Keratinocyte (primary cell): ENCODE results near the gene KPNA1. TPM values are rescaled to one million over a fixed set of nuclear protein-coding genes. Genes with fewer than 3 reads are reported as not detected.

Experiments used
- DNase-seq: peaks from one replicate; pipeline ENCODE4 v3.0.0-alpha.2; 2011; ENCODE audit warnings: low read depth, missing footprints, low spot score
- FAIRE-seq: peaks from 2 replicates; lab custom pipeline; 2011; peaks lifted over from hg19 to GRCh38; lab: Jason Lieb, UNC
- H2AFZ ChIP-seq: 2 replicates; pipeline ENCODE4 v1.6.0; 2012; ENCODE audit warnings: low read length, control low read depth, inconsistent platforms; ENCODE audit not compliant: control insufficient read depth
- H3K27ac ChIP-seq: 2 replicates; pipeline ENCODE4 v1.5.1; 2011; ENCODE audit warnings: low read length; ENCODE audit not compliant: control insufficient read depth, insufficient read depth
- H3K27me3 ChIP-seq: 3 replicates; pipeline ENCODE4 v1.6.0; 2011; ENCODE audit warnings: low read length; ENCODE audit not compliant: control insufficient read depth, insufficient read depth; ENCODE audit errors: extremely low read depth
- H3K36me3 ChIP-seq, 2 experiments: 2 replicates in 1 of 2; 3 replicates in 1 of 2; pipeline ENCODE4 v1.5.1; 2011; ENCODE audit warnings: low read length in 2 of 2, mild to moderate bottlenecking in 1 of 2; ENCODE audit not compliant: control insufficient read depth in 2 of 2, insufficient read depth in 2 of 2; ENCODE audit errors: extremely low read depth in 1 of 2
- H3K4me1 ChIP-seq: 3 replicates; pipeline ENCODE4 v1.5.1; 2011; ENCODE audit warnings: low read length; ENCODE audit not compliant: control insufficient read depth, insufficient read depth; ENCODE audit errors: extremely low read depth
- H3K4me2 ChIP-seq: 3 replicates; pipeline ENCODE4 v1.6.0; 2011; ENCODE audit warnings: low read depth, low read length; ENCODE audit not compliant: control insufficient read depth, insufficient read depth; ENCODE audit errors: extremely low read depth
- H3K4me3 ChIP-seq, 3 experiments: fragments of 200-600 bp in 1 of 3; sonication (generic) in 1 of 3; 2 replicates in 2 of 3; 3 replicates in 1 of 3; pipeline ENCODE4 v1.5.1; 2011 to 2016; ENCODE audit warnings: low read length in 3 of 3, mild to moderate bottlenecking in 3 of 3, control low read depth in 2 of 3, inconsistent platforms in 1 of 3, low read depth in 1 of 3, mixed read lengths in 1 of 3, mixed run types in 1 of 3, moderate library complexity in 1 of 3; ENCODE audit not compliant: control insufficient read depth in 2 of 3, insufficient read depth in 2 of 3; ENCODE audit errors: extremely low read depth in 1 of 3
- H3K79me2 ChIP-seq: 2 replicates; pipeline ENCODE4 v1.6.0; 2012; ENCODE audit warnings: low read length; ENCODE audit not compliant: control insufficient read depth, insufficient read depth
- H3K9ac ChIP-seq: 3 replicates; pipeline ENCODE4 v1.6.0; 2011; ENCODE audit warnings: low read length; ENCODE audit not compliant: control insufficient read depth, insufficient read depth; ENCODE audit errors: extremely low read depth
- H3K9me1 ChIP-seq: 3 replicates; pipeline ENCODE4 v1.6.0; 2011; ENCODE audit warnings: low read length; ENCODE audit not compliant: control insufficient read depth, insufficient read depth; ENCODE audit errors: extremely low read depth
- H3K9me3 ChIP-seq: 2 replicates; pipeline ENCODE4 v1.5.1; 2012; ENCODE audit warnings: low read depth, low read length; ENCODE audit not compliant: control insufficient read depth
- H4K20me1 ChIP-seq: 3 replicates; pipeline ENCODE4 v1.6.0; 2011; ENCODE audit warnings: low read length; ENCODE audit not compliant: control insufficient read depth, insufficient read depth; ENCODE audit errors: extremely low read depth
- EZH2 ChIP-seq: IDR thresholded peaks from one replicate; pipeline ENCODE4 v1.6.1; 2012; ENCODE audit warnings: inconsistent platforms, mild to moderate bottlenecking, low read length, moderate library complexity
- dilution Hi-C: fragments of 300-500 bp; cut with MboI; formaldehyde crosslinking; loops from one replicate; pipeline ENCODE4 v1.7.0; 2020; ENCODE audit warnings: low sequenced_read_pairs; ENCODE audit not compliant: extremely low pct_ligation_motif_present
- polyA plus RNA-seq, 5 experiments: library from polyadenylated mRNA; depleted of rRNA in 3 of 5; stranded (reverse) in 3 of 5; stranded (forward) in 1 of 5; unstranded in 1 of 5; fragments of >200 nt; gene quantifications; 1 replicate in 1 of 5; 2 replicates in 3 of 5; 3 replicates in 1 of 5; pipeline versions ENCODE4 v1.2.1 to v1.2.3, GENCODE V29; 2011 to 2012; ENCODE audit warnings: missing spikeins in 2 of 5, low read depth in 1 of 5, low replicate concordance in 1 of 5
- small RNA-seq, 3 experiments: library from RNA; depleted of rRNA; stranded (forward); fragments of <200 nt; gene quantifications; one replicate each; pipeline ENCODE3, GENCODE V24; 2012; ENCODE audit warnings: low read depth in 3 of 3, low replicate concordance in 1 of 3; ENCODE audit not compliant: insufficient read length in 3 of 3
- TF ChIP-seq, protein P1 (sequence below), 3 experiments: IDR thresholded peaks in 1 of 3; conservative IDR thresholded peaks in 1 of 3; optimal IDR thresholded peaks in 1 of 3; 2 replicates in 2 of 3; 3 replicates in 1 of 3; pipeline versions ENCODE3 to v1.5.1; 2011; ENCODE audit warnings: low read length in 3 of 3, mild to moderate bottlenecking in 3 of 3, moderate library complexity in 2 of 3, control low read depth in 1 of 3, inconsistent platforms in 1 of 3; ENCODE audit not compliant: insufficient read depth in 2 of 3; ENCODE audit errors: extremely low read depth in 1 of 3

KPNA1 gene
- polyA plus RNA-seq, 1 donor (not counting 4 experiments of a cell fraction or from before 2014, with no cell fraction given), result 66.7 TPM

DNA sequence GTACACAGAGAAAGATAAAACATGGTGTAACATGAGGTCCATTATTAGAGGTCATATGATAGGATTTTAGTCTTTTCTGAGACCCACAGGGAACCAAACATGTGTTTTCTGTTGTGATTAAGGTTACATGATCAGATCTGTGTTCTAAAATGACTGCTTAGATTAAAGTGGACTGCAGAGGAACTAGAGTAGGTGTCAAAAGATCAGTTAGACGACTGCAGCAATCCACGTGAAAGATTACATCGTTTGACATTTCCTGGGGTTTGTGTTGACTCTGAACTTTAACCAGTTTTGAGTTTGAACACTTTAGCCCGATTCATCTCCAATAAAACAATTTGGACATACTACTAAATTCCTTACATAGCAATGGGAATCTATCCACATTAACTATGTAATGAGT, 136.8 kb downstream of the KPNA1 start:
- no peaks in the 10 kb centered on the region for H3K9me1 ChIP-seq
- no peak overlapping the region for H3K9ac ChIP-seq
- DNase-seq, result no peak
- dilution Hi-C loops, result no loop called here
- no peak overlapping the region for H3K4me2 ChIP-seq
- H3K27me3 ChIP-seq, result no peaks in the 10 kb centered on the region
- peaks cover 8% of the 10 kb centered on the region for H3K4me1 ChIP-seq
- no peak overlapping the region for H3K27ac ChIP-seq
- H3K36me3 ChIP-seq, result no peaks in the 10 kb centered on the region
- no peaks in the 10 kb centered on the region for H4K20me1 ChIP-seq
- FAIRE-seq, result no peak
- H3K9me3 ChIP-seq, result no peaks in the 10 kb centered on the region
- no peak overlapping the region for H2AFZ ChIP-seq
- H3K79me2 ChIP-seq, result peaks cover 56% of the 10 kb centered on the region
- H3K4me3 ChIP-seq, result no peak overlapping the region
- no peak for TF ChIP-seq EZH2
- TF ChIP-seq, protein P1, sequence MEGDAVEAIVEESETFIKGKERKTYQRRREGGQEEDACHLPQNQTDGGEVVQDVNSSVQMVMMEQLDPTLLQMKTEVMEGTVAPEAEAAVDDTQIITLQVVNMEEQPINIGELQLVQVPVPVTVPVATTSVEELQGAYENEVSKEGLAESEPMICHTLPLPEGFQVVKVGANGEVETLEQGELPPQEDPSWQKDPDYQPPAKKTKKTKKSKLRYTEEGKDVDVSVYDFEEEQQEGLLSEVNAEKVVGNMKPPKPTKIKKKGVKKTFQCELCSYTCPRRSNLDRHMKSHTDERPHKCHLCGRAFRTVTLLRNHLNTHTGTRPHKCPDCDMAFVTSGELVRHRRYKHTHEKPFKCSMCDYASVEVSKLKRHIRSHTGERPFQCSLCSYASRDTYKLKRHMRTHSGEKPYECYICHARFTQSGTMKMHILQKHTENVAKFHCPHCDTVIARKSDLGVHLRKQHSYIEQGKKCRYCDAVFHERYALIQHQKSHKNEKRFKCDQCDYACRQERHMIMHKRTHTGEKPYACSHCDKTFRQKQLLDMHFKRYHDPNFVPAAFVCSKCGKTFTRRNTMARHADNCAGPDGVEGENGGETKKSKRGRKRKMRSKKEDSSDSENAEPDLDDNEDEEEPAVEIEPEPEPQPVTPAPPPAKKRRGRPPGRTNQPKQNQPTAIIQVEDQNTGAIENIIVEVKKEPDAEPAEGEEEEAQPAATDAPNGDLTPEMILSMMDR (optimal IDR thresholded peaks at IDR 0.05 in 1 of 3, IDR thresholded peaks at IDR 0.05 in 1 of 3, conservative IDR thresholded peaks at IDR 0.05 in 1 of 3; ENCODE audit: extremely low read depth in 1 of 3, insufficient read depth in 2 of 3, low read length in 3 of 3), result no peak

GRCh38 chr3:122374034-122374433, 140.7 kb downstream of the KPNA1 start:
- Histone ChIP-seq H3K4me2 (no peak overlapping the region), H3K4me3 (no peak overlapping the region), H3K4me1 (no peaks in the 10 kb centered on the region), H3K36me3 (peaks cover 0 to 4% of the 10 kb centered on the region in 2 experiments), H3K9me3 (no peaks in the 10 kb centered on the region), H3K9ac (no peak overlapping the region), H4K20me1 (no peaks in the 10 kb centered on the region), H3K79me2 (peaks cover 22% of the 10 kb centered on the region), H3K9me1 (no peaks in the 10 kb centered on the region), H2AFZ (no peak overlapping the region), H3K27me3 (no peaks in the 10 kb centered on the region), H3K27ac (no peak overlapping the region)
- no peak for TF ChIP-seq EZH2
- TF ChIP-seq, protein P1 (optimal IDR thresholded peaks at IDR 0.05 in 1 of 3, IDR thresholded peaks at IDR 0.05 in 1 of 3, conservative IDR thresholded peaks at IDR 0.05 in 1 of 3; ENCODE audit: extremely low read depth in 1 of 3, insufficient read depth in 2 of 3, low read length in 3 of 3), result no peak
- FAIRE-seq (no peak), DNase-seq (no peak)
- dilution Hi-C loops, result no loop called here

Small RNA genes lying within 50 kb of the gene (small RNA-seq; reads per million reads assigned to genes)
- 0 reads per million in 3 experiments for gene AC083798.1
- 0 to 0.75 (median 0.33) reads per million in 3 experiments for gene AC096861.1

Other genes starting within 250 kb of the KPNA1 start
- 649 to 1,138 TPM (median 1,068 TPM) in 3 replicates for gene CSTA, start 189.7 kb downstream of the KPNA1 start, polyA plus RNA-seq
- 16.4 to 36.5 TPM (median 26.0 TPM) in 3 replicates for gene MIX23, start 131.7 kb downstream of the KPNA1 start, polyA plus RNA-seq
- 56.7 to 124 TPM (median 118 TPM) in 3 replicates for gene FAM162A, start 130.8 kb downstream of the KPNA1 start, polyA plus RNA-seq
- gene WDR5B, start 98.9 kb downstream of the KPNA1 start, polyA plus RNA-seq, result 2.0 to 4.0 TPM (median 3.0 TPM) in 3 replicates
- 62.4 to 70.1 TPM (median 66.1 TPM) in 3 replicates for gene PARP9, start 49.4 kb upstream of the KPNA1 start, polyA plus RNA-seq
- gene DTX3L, start 49.4 kb upstream of the KPNA1 start, polyA plus RNA-seq, result 7.2 to 19.6 TPM (median 13.6 TPM) in 3 replicates
- 0.25 to 0.33 TPM (median 0.33 TPM) in 3 replicates for gene PARP15, start 62.7 kb upstream of the KPNA1 start, polyA plus RNA-seq
- 19.1 to 27.0 TPM (median 25.7 TPM) in 3 replicates for gene PARP14, start 165.9 kb upstream of the KPNA1 start, polyA plus RNA-seq